PFSK-1 (cell line): ENCODE measurements around the gene GRB10.

ENCODE experiments used
- FOXP2 ChIP-seq: optimal IDR thresholded peaks from 2 replicates; pipeline ENCODE3; 2011; ENCODE audit warnings: borderline replicate concordance, control low read depth, inconsistent platforms; ENCODE audit not compliant: insufficient read depth; ENCODE audit errors: extremely low read length, extremely low read depth
- POLR2AphosphoS5 ChIP-seq: IDR thresholded peaks from 2 replicates; pipeline ENCODE4 v1.6.1; 2012; ENCODE audit warnings: low read depth, mild to moderate bottlenecking, control low read depth, low read length, moderate library complexity
- TF ChIP-seq, protein P1 (sequence below), 2 experiments: IDR thresholded peaks; 2 replicates each; pipeline versions ENCODE4 v1.6.1 to v1.8.0; 2011 to 2012; ENCODE audit warnings: low read depth in 2 of 2, low read length in 2 of 2, control low read depth in 1 of 2, inconsistent platforms in 1 of 2, mild to moderate bottlenecking in 1 of 2, moderate library complexity in 1 of 2; ENCODE audit not compliant: insufficient read depth in 1 of 2

- TF ChIP-seq FOXP2 (no peak), POLR2AphosphoS5 (no peak)
- TF ChIP-seq, protein P1, sequence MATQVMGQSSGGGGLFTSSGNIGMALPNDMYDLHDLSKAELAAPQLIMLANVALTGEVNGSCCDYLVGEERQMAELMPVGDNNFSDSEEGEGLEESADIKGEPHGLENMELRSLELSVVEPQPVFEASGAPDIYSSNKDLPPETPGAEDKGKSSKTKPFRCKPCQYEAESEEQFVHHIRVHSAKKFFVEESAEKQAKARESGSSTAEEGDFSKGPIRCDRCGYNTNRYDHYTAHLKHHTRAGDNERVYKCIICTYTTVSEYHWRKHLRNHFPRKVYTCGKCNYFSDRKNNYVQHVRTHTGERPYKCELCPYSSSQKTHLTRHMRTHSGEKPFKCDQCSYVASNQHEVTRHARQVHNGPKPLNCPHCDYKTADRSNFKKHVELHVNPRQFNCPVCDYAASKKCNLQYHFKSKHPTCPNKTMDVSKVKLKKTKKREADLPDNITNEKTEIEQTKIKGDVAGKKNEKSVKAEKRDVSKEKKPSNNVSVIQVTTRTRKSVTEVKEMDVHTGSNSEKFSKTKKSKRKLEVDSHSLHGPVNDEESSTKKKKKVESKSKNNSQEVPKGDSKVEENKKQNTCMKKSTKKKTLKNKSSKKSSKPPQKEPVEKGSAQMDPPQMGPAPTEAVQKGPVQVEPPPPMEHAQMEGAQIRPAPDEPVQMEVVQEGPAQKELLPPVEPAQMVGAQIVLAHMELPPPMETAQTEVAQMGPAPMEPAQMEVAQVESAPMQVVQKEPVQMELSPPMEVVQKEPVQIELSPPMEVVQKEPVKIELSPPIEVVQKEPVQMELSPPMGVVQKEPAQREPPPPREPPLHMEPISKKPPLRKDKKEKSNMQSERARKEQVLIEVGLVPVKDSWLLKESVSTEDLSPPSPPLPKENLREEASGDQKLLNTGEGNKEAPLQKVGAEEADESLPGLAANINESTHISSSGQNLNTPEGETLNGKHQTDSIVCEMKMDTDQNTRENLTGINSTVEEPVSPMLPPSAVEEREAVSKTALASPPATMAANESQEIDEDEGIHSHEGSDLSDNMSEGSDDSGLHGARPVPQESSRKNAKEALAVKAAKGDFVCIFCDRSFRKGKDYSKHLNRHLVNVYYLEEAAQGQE (IDR thresholded peaks at IDR 0.05; ENCODE audit: insufficient read depth in 1 of 2, low read depth in 2 of 2, low read length in 2 of 2) = no peak
Measured at GRCh38 chr7:50590535-50590934, 192.2 kb downstream of the GRB10 start.
